Prostate gland (tissue), 2 donors: ENCODE results near the gene TEX22. TPM values are rescaled to one million over a fixed set of nuclear protein-coding genes. Genes with fewer than 3 reads are reported as not detected.

Experiments
- DNase-seq: peaks from one replicate; pipeline ENCODE4 v3.0.0-alpha.2; 2019; ENCODE audit warnings: low spot score
- H3K27ac ChIP-seq, 2 donors: fragments of 200-600 bp; sonication (generic); 2 replicates each; pipeline ENCODE4 v1.5.1; 2017 to 2019
- H3K27me3 ChIP-seq: fragments of 200-600 bp; sonication (generic); replicated peaks from 2 replicates; pipeline ENCODE4 v1.5.1; 2019; ENCODE audit not compliant: insufficient read depth
- H3K36me3 ChIP-seq, 2 donors: fragments of 200-600 bp; sonication (generic); 1 replicate in 1 of 2; 2 replicates in 1 of 2; pipeline versions ENCODE4 v1.5.1 to v1.8.1; 2017 to 2019
- H3K4me1 ChIP-seq: fragments of 200-600 bp; sonication (generic); replicated peaks from 2 replicates; pipeline ENCODE4 v1.5.1; 2019
- H3K4me3 ChIP-seq, 2 donors: fragments of 200-600 bp; sonication (generic); 2 replicates each; pipeline ENCODE4 v1.5.1; 2017 to 2019
- H3K9me3 ChIP-seq: fragments of 200-600 bp; sonication (generic); 2 replicates; pipeline ENCODE4 v1.5.1; 2017
- POLR2A ChIP-seq: fragments of 450-650 bp; IDR thresholded peaks from one replicate; pipeline ENCODE4 v1.6.1; 2016; ENCODE audit warnings: antibody characterized with exemption, mild to moderate bottlenecking
- POLR2AphosphoS5 ChIP-seq: sonication (generic); formaldehyde crosslinking; IDR thresholded peaks from one replicate; pipeline ENCODE4 v1.6.1; 2017; ENCODE audit warnings: antibody characterized with exemption
- WGBS: methylation state at CpG from one replicate; pipeline ENCODE4 v1.1.5; 2018; 5-methylcytosine and 5-hydroxymethylcytosine counted together
- intact Hi-C: fragments of 100-400 bp; cut with DNase I; formaldehyde crosslinking; loops from one replicate; pipeline ENCODE4 v1.14.2; 2022
- total RNA-seq, 2 donors: library from RNA; depleted of rRNA; stranded (reverse); fragments of >200 nt; gene quantifications; one replicate each; pipeline ENCODE4 v1.1.0, GENCODE V29; 2016
- TF ChIP-seq, protein P1 (sequence below), 4 experiments: fragments of 200-600 bp in 2 of 4; fragments of 450-650 bp in 2 of 4; sonication (generic) in 2 of 4; IDR thresholded peaks; 1 replicate in 3 of 4; 2 replicates in 1 of 4; pipeline ENCODE4 v1.5.1; 2016 to 2019; ENCODE audit warnings: antibody characterized with exemption in 4 of 4, mild to moderate bottlenecking in 2 of 4, moderate library complexity in 2 of 4

The TEX22 gene
- total RNA-seq, 2 donors from 2014 or later: 0.57 to 0.73 TPM

DNA sequence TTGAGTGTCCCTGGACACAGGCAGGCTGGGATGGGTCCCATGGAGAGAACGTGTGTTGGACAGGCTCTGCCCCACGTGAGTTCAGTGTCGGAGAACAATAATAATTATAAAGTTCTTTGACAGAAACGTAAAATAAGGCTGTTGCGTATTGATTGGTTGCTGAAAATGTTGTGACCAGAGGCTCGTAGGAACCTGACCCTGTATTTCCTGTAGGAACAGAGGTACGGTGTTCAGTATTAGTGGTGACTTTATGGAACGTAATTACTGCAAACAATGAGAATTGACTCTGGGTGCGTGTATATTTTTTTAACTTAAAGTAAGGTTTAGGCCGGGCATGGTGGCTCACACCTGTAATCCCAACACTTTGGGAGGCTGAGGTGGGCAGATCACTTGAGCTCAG lies 29.1 kb downstream of the TEX22 start:
- no peak overlapping the region for H3K4me3 ChIP-seq
- WGBS: 98% methylated on average over 10 of the region's 10 CpGs
- no peaks in the 10 kb centered on the region for H3K36me3 ChIP-seq
- H3K4me1 ChIP-seq: no peaks in the 10 kb centered on the region
- no peak for DNase-seq
- TF ChIP-seq POLR2A: no peak
- no peak for TF ChIP-seq POLR2AphosphoS5
- TF ChIP-seq, protein P1, sequence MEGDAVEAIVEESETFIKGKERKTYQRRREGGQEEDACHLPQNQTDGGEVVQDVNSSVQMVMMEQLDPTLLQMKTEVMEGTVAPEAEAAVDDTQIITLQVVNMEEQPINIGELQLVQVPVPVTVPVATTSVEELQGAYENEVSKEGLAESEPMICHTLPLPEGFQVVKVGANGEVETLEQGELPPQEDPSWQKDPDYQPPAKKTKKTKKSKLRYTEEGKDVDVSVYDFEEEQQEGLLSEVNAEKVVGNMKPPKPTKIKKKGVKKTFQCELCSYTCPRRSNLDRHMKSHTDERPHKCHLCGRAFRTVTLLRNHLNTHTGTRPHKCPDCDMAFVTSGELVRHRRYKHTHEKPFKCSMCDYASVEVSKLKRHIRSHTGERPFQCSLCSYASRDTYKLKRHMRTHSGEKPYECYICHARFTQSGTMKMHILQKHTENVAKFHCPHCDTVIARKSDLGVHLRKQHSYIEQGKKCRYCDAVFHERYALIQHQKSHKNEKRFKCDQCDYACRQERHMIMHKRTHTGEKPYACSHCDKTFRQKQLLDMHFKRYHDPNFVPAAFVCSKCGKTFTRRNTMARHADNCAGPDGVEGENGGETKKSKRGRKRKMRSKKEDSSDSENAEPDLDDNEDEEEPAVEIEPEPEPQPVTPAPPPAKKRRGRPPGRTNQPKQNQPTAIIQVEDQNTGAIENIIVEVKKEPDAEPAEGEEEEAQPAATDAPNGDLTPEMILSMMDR (IDR thresholded peaks at IDR 0.05): no peak
- no peak overlapping the region for H3K27ac ChIP-seq
- intact Hi-C loops: no loop called here
- no peaks in the 10 kb centered on the region for H3K27me3 ChIP-seq
- H3K9me3 ChIP-seq: no peaks in the 10 kb centered on the region

DNA sequence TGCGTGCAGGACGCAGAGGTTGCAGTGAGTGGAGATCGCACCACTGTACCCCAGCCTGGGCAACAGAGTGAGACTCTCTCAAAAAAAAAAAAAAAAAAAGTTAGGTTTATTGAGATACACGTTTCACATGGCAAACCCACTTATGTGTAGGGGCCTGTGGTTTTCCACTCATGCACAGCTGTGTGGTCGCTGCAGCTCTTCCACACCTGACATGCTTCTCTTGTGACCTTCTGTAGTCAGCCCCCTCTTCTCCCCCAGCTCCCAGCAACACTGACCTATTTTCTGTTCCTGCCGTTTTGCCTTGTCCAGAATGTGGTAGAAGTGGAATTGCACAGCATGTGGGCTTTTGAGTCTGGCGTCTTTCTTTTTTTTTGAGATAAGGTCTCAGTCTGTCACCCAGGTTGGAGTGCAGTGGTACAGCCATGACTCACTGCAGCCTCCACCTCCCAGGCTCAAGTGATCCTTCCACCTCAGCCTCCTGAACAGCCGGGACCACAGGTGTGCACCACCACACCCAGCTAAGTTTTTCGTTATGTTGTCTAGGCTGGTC lies 29.7 kb downstream of the TEX22 start:
- no peak overlapping the region for H3K4me3 ChIP-seq
- H3K9me3 ChIP-seq: no peaks in the 10 kb centered on the region
- no peak for DNase-seq
- WGBS: 95% methylated on average over 9 of the region's 9 CpGs
- no peaks in the 10 kb centered on the region for H3K4me1 ChIP-seq
- intact Hi-C loops: no loop called here
- H3K27me3 ChIP-seq: no peaks in the 10 kb centered on the region
- TF ChIP-seq, protein P1 (IDR thresholded peaks at IDR 0.05): no peak
- TF ChIP-seq POLR2AphosphoS5 (no peak), POLR2A (no peak)
- H3K36me3 ChIP-seq: no peaks in the 10 kb centered on the region
- H3K27ac ChIP-seq: no peak overlapping the region

DNA sequence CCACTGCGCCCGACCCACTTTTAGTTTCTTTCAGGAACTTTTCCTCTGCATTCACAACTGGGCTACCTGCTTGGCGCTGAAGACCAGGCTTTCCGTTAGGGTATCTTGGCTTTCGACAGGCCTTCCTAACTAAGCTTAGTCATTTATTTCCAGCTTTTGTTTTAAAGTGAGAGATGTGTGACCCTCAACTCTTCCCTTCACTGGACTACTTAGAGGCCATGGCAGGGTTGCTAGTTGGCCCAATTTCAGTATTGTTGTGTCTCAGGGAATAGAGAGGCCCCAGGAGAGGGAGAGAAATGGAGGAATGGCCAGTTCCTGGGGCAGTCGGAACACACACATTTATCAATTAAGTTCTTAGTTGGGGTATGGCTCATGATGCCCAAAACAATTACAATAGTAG lies 31.7 kb downstream of the TEX22 start:
- TF ChIP-seq POLR2AphosphoS5: no peak
- TF ChIP-seq, protein P1 (IDR thresholded peaks at IDR 0.05): no peak
- no peak for TF ChIP-seq POLR2A
- WGBS: 89% methylated on average over 6 of the region's 6 CpGs

DNA sequence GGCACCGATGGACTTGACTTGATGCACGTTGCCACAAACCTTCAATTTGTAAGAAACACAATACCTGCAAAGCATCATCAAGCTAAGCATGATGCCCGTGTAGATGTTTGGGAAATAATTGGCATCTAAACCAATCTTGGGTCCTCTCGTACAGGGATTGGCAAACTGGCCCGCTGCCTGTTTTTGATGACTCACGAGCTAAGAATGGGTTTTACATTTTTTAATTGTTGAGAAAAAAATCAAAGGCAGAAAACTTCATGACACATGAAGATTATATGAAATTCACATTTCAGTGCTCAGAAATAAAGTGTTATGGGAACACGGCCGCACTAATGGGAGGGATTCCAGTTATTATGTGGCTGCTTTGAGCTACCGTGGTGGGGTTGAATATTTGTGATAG lies 32.2 kb downstream of the TEX22 start:
- TF ChIP-seq, protein P1 (IDR thresholded peaks at IDR 0.05): no peak
- Histone ChIP-seq H3K27me3 (no peaks in the 10 kb centered on the region), H3K36me3 (no peaks in the 10 kb centered on the region), H3K4me3 (no peak overlapping the region), H3K27ac (no peak overlapping the region), H3K4me1 (no peaks in the 10 kb centered on the region), H3K9me3 (no peaks in the 10 kb centered on the region)
- intact Hi-C loops: no loop called here
- WGBS: 70% methylated on average over 9 of the region's 9 CpGs
- DNase-seq: no peak

More for the DNA sequence above, 31.7 kb downstream of the TEX22 start:
- H3K36me3 ChIP-seq: no peaks in the 10 kb centered on the region
- DNase-seq: no peak
- intact Hi-C loops: no loop called here
- H3K4me1 ChIP-seq: no peaks in the 10 kb centered on the region
- H3K27me3 ChIP-seq: no peaks in the 10 kb centered on the region
- H3K27ac ChIP-seq: no peak overlapping the region
- H3K4me3 ChIP-seq: no peak overlapping the region
- no peaks in the 10 kb centered on the region for H3K9me3 ChIP-seq

DNA sequence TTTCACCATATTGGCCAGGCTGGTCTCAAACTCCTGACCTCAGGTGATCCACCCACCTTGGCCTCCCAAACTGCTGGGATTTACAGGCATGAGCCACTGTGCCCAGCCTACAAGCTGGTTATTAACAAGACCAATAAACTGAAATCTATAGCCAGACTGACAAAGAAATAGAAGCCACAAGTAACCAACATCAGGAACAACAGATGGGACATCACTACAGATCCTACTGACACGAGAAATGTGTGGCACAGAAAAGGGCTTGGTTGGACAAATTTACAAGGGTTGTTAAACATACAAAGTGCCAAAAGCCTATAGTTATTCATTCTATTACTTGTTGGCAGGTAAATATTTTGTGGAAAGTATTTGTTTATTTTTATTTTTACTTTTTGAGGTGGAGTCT lies 32.9 kb downstream of the TEX22 start:
- Histone ChIP-seq H3K27me3 (no peaks in the 10 kb centered on the region), H3K27ac (no peak overlapping the region), H3K4me3 (no peak overlapping the region), H3K9me3 (no peaks in the 10 kb centered on the region), H3K4me1 (no peaks in the 10 kb centered on the region), H3K36me3 (no peaks in the 10 kb centered on the region)
- intact Hi-C loops: no loop called here
- no peak for TF ChIP-seq POLR2A
- TF ChIP-seq, protein P1 (IDR thresholded peaks at IDR 0.05): no peak
- TF ChIP-seq POLR2AphosphoS5: no peak
- 79% methylated on average over 1 of the region's 1 CpG for WGBS
- DNase-seq: no peak
